Measurements from ENCODE around the gene MTOR. TPM values are rescaled to one million over a fixed set of nuclear protein-coding genes. Genes with fewer than 3 reads are reported as not detected.

Gene MTOR
- total RNA-seq, 1 donor from 2014 or later, result 37.5 TPM

DNA sequence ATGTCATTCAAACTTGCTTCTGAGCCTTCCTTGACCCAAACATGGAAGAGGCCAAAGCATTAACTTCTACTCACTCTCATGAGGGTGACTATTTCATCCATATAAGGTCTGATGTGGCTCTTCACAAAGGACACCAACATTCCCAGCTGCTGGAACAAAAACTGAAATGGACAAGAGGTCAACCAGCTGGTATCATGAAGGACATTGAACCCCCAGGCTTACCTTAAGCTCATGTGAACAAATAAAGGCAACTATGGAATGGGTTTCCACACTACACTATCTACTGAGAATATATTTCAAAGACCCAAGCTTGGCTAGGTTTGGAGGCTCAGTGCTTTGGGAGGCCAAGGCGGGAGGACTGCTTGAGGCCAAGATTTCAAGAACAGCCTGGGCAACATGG lies 46.3 kb downstream of the MTOR start:
- DNase-seq (ENCODE audit: low read depth in 2 of 2), result no peak

DNA sequence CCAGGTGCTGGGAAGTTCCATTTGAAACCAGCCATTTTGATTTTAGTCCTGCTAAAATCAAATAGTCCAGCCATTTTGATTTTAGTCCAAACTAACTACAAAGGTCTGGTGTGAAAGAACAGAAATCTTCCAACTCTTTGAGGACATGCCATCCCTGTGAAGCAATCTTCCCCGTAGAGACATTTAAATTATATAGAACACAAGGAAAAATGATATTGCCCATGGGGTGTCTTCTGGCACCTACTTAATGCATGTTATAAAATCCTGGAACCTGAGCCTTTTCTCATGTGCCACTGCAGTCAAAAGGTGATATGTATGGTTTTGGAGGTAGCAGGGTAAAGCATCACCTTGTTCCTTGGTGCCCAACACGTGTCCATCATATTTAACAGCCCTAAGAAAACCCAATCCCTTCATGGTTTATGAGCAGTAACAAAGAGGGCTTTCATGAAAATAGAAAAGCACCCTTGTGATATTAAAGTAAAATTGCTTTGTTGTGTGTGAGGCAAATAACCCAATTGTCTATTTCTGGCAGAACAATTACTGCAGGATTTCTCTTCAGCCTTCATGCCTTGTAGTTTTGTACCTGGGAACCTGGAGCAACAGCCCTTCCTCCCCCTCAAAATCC lies 46.9 kb downstream of the MTOR start:
- no peak for DNase-seq (ENCODE audit: low read depth in 2 of 2)

DNA sequence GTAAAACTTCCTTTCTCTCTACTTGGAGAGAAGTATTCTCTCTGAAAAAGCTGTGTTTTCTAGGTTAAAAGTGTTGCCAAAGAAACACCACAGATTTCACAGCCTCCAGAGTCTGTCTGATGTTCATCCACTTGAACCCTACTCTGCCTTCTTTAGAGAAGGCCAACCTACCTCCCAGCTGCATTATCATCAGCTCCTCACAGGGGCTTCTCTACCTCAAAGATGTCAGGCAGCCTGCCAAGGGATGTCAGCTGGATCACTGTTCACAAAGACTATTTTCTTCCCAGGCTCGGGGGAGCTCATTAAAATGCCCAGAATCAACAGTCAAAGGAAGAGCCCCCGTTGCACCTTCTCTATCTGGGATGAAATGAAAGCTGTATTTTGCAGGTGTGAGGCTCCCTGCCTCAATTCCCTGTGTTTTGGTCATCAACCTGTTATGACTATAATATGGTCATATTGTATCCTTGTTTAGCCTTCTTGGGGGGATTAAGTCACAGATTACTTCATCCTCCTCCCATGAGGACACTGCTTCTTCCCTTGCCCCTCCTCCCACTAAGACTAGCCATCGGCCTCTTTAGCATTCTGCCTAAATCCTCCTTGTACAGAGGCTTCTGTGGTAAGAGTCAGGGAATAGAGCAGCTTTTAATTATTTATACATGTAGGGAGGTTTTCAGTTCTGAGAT lies 47.5 kb downstream of the MTOR start:
- DNase-seq (ENCODE audit: low read depth in 2 of 2), result no peak

DNA sequence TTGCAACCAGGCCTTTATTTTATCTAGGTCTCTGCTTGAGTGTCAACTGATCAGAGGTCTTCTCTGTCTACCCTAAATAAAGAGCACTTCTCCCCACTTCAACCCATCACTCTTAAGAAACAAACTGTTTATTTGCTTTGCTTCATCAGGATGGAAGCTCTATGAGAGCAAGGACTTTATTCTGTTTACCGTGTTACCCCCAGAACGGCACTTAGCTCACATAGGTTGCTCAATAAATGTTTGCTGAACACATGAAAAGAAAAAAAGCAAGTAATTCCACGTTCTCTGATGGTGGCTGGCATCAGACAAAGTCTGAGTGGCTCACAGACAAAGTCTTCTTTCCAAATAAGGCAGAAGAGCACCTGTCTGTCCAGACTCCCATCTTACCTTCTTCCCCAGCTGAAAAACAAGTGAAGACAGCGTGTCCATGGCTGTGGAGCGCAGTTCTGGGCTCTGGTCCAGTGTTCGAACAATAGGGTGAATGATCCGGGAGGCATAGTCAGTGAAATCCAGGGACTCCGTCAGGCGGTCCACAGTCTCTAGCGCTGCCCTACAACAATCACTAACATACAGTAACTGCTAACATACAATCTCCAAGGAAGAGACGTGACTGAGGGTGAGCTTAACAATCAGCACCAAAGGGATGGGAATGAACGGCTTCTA lies 50.3 kb downstream of the MTOR start:
- no peak for DNase-seq (ENCODE audit: low read depth in 2 of 2)

DNA sequence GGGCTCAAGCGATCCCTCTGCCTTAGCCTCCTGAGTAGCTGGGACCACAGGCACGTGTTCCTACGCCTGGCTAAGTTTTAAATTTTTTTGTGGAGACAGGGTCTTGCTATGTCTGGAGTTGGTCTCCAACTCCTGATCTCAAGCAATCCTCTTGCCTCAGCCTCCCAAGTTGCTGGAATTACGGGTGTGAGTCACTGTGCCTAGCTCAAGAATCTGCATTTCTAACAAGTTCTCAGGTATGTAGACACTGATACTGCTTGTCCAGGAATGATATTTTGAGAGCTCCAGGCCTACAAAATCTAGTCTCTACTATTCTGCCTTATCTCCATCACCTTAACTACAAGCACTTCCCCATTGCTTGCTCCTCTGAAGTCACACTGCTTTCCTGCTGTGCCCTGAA lies 50.9 kb downstream of the MTOR start:
- DNase-seq (ENCODE audit: low read depth in 2 of 2), result no peak

DNA sequence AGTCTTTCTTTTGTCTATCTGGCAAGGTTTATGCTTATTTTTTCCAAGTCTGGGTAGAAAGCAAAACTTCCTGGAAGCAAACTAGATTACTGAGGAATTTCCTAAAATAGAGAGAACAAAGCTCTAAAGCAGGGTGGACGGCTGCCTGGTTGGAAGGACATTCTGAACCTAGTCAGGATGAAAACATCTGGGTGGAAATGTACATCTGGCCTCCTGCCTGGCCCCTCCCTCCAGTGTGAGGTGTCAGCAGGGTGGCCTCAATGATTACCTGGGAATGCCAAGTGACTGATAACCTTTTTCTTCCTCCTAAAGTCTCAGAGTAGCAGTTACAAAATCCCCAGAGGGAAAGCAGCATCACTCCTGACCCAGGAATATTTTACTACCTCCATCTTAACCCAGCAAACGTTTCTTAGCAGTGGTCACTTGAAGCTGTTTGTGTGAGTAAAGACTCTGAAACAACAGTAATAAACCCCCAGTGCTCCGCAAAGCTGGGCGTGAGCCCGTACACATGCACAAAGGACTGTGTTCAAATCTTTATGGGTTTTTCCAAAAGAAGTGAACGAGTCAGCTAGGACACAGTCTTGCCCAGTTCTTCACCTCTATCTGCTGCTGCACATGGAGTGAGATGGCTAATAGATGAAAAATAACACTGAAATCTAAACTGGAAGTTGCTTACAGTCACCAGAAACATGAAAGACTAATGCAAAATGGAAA lies 54.3 kb downstream of the MTOR start:
- DNase-seq (ENCODE audit: low read depth in 2 of 2), result peak in 1 of 2 donors; percentile 5

DNA sequence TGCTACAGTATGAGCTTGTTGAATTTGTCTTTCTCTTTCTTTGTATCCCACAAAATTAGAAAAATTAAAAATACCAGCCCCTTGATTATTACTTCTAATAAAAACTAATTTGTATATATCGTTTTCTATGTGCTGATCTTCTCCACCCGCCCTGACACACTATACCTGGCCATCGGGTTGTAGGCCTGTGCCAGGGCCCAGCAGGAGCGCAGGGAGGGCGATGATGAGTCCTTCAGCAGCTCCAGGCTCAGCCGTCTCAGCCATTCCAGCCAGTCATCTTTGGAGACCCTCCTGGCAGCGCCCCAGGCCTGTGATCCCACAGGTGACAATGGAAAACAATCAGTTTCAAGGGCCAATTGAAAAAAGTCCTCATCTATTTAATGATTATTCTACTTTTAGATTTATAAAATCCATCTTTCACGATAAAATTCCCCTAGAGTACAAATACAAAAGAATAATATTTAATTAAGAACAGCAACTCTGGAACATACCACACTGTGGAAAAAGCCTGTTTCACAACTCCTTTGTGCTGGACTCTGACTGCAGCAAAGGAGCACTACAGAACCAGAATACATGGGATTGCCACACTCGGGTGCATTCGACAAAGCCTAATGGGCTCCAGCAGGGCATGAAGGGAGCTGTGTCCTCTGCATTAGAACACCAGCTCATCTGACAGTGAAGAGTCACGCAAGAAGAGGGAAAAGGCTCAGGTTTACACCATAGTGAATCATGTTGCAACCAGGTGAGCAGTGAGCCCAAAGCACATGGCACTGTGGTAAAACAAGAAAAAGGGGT lies 57.8 kb downstream of the MTOR start:
- no peak for DNase-seq (ENCODE audit: low read depth in 2 of 2)

DNA sequence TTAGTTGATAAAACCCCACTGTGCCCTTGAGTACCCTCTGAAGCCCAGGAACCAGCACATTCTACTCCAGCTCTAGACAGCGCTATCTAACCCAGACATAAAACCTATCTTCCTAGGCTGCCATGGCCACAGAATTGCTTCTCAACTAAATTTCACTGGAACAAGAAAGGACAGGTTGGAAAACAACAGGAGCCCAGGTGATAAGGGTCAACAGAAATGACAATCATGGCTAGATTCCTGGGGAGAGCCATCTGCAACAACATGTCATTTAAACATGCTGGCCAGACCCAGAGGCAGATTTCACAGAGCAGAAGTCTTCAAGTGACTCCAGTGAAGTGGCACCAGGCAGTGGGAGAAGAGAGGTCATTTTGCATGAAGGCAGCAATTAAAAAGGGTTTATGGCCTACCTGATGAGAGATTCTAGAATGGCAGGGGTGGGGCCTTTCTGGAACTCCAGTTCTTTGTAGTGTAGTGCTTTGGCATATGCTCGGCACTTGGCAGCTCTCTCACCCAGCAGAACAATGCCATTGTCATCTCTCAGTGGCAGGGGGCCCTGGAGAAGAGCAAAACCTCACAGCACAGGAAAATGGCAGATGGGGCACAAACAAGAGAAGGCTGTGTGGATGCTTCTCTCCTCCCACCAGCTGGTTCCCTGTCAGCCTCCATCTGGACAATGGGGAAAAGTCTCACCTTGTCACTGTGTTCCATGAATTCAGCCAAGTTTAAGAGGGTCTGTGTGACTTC lies 63.3 kb downstream of the MTOR start:
- no peak for DNase-seq (ENCODE audit: low read depth in 2 of 2)

DNA sequence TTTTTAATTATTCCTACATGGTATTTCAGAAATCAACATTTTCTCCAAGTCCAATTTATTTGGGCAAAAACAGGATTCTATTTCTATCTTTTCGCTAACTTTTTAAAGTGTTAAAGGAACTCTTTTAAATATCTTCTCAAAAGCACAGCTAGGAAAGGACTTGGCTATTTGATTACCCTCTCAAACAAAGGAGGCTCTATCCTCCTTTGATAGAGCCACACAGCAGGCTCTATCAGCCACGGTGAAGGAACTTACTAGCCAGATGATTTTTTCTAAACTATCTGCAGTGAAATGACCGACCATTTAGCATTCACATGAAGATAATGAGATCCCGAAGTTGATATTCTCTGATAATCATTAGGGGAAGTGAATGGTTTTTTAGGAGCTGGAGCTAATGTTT lies 64.1 kb downstream of the MTOR start:
- DNase-seq (ENCODE audit: low read depth in 2 of 2), result no peak

DNA sequence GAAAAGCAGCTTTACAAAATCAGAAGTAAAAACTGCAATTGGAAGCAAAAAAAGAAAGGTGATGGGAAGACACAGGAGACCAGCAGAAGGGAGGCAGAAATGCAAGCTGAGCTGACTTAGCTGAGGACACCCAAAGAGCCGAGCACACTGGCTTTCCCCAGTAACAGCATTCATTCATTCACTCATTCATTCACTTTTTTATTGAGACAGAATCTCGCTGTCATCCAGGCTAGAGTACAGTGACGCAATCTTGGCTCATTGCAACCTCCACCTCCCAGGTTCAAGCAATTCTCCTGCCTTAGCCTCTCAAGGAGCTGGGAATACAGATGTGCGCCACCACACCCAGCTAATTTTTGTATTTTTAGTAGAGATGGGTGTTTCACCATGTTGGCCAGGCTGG lies 65.0 kb downstream of the MTOR start:
- no peak for DNase-seq (ENCODE audit: low read depth in 2 of 2)

DNA sequence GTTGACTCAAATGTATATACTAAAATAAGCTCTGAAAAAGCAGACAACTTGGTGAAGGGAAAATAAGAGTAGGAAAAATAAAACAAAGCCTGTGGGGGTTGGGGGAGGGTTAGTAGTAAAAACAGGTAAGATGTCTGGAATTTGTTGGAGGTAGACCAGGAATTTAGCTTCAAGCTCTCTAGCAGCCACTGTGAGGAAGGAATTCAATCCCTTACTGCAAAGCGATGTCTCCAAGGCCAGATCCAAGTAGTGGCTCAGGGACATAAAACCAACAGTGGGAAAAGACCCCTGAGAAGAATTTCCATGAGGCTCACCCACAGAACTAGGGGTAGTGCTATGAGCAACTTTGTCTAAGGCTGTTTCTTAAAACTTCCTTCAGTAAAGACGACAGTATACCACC lies 65.4 kb downstream of the MTOR start:
- DNase-seq (ENCODE audit: low read depth in 2 of 2), result peak in 1 of 2 donors; percentile 26

DNA sequence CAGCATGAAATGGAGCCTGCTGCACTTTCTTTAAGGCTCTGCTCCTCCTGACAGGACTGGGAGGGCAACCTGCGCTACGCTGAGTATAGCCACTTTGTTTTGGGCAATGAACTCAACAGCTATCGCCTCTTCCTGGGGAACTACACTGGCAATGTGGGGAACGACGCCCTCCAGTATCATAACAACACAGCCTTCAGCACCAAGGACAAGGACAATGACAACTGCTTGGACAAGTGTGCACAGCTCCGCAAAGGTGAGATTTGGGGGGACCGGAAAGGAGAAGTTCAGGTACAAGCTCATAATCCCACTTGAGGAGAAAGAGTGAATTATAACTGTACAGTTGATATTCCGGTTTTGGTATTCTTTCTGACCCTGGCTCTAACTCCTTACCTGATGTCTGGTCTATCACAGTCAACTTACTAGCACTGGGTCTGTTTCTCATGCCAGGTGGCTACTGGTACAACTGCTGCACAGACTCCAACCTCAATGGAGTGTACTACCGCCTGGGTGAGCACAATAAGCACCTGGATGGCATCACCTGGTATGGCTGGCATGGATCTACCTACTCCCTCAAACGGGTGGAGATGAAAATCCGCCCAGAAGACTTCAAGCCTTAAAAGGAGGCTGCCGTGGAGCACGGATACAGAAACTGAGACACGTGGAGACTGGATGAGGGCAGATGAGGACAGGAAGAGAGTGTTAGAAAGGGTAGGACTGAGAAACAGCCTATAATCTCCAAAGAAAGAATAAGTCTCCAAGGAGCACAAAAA lies 67.8 kb downstream of the MTOR start:
- no peak for DNase-seq (ENCODE audit: low read depth in 2 of 2)

DNA sequence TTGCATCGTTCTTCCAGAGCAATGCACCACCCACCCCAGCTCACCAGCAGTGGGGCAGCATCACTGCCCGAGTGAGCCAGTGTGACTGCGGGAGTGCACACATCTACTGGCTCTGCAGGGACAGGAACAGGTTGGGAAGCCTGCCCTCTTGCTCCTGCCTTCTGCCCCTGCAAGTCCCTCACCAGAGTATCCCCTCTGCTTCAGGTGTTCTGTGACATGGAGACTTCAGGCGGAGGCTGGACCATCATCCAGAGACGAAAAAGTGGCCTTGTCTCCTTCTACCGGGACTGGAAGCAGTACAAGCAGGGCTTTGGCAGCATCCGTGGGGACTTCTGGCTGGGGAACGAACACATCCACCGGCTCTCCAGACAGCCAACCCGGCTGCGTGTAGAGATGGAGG lies 69.0 kb downstream of the MTOR start:
- no peak for DNase-seq (ENCODE audit: low read depth in 2 of 2)

DNA sequence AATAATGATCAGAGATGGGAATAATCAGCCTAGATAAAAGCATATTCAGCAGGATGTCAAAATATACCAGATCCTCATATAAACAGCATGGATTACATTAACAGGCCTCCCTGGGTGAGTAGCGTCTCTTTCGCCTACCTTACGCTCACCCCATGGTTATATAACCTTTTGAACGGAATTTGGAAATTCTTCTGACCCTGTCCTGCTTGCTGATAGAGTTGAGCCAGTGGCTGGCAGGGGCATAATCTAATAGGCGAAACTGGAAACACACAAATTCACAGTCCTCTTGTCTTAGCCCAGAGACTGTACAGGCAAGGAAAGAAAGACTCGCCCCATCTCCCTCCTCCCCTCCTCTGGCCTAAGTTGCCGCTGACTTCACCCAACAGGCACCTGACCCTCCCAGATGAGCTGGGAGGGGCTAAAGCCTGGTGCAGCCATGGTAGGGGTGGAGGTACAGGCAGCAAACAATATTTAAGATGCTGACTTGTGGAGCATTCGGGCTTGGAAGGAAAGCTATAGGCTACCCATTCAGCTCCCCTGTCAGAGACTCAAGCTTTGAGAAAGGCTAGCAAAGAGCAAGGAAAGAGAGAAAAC lies 73.4 kb downstream of the MTOR start, which contains the start of gene ANGPTL7:
Gene ANGPTL7, plus strand, starts transcription at position 498 of the 594 bp plus-strand sequence. CDS start 225 bp downstream, outside the sequence.
- DNase-seq (ENCODE audit: low read depth in 2 of 2), result no peak

DNA sequence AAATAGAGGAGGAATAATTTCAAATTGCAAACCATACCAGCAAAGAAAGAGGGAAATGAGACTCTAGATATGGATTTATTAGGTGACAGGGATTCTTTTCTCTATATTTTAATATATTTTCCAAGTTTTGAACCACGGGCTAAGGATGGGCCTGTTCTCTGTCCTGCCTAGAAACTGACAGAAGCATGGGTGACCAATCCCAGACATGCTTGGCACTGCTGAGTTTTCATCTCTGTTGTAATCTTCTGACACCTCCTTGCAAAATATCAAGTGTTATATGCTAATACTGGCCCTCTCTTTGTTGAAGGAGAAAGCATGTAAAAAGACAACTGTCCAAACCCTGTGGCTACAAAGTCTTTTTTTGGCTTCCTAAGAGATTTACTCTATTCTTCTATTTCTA lies 74.0 kb downstream of the MTOR start:
- DNase-seq (ENCODE audit: low read depth in 2 of 2), result no peak

DNA sequence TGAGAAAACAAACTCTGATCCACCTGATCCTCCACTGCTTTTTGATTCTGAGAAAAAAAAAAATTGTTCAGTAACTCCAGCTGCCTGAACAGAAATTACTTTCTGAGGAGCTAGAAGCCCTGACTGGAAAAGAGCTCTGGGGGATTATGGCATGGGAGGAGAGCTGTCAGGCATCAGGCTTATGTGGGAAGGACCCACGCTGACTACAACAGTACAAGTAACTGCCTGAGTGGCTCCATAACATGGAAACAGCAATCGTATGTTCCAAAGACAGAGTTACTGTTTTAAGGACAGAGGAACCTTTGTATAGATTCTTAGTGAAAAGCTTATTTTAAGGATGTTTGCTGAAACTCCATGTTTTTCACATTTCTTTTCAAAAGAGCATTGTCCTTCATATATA lies 74.4 kb downstream of the MTOR start:
- no peak for DNase-seq (ENCODE audit: low read depth in 2 of 2)

DNA sequence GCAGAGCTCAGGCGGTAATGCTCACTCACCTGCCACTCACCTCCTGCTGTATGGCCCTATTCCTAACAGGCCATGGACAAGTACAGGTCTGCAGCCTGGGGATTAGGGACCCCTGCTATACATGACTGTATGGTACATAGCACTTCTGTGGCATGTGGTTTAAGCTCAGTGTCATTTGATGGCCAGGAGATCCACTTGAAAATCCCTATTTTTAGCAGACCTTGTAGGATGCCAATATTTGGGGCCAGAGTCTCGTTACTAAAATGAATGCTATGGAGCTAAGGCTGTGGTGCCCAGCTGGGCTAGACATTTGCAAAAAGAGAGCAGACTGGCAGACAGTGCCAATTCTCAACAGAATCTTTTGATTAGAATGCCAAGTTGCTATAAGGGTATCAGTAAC lies 74.9 kb downstream of the MTOR start:
- no peak for DNase-seq (ENCODE audit: low read depth in 2 of 2)

DNA sequence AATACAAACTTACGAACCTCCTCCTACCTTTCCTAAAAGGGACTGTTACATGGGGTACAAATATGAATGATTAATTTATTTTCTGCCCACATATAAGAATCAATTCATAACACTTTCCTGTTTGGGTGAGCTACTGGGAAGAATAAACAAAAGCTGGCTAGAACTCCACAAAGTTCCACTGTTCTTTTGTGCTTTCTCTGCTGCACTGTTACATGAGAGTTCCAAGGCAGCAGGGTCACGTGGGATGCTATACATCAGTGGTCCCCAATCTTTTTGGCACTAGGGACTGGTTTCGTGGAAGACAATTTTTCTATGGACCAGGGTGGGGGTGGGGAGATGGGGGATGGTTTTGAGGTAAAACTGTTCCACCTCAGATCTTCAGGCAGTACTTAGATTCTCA lies 75.4 kb downstream of the MTOR start:
- no peak for DNase-seq (ENCODE audit: low read depth in 2 of 2)

DNA sequence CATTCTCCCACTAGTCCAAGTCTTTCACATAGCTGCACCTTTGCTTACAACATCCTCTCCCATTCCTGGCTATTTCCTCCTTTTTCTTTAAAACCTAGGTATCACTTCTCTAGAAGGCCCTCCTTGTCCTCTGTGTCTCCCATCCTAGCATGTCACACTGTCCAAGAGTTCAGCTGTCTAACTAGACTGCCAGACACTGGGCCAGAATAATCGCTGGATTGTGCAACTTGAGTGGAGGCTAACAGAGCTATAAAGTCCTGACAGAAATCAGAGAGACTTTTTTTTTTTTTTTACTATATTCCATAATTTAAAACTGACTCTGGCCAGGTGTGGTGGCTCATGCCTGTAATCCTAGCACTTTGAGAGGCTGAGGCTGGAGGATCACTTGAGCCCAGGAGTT lies 77.4 kb downstream of the MTOR start:
- DNase-seq (ENCODE audit: low read depth in 2 of 2), result no peak

DNA sequence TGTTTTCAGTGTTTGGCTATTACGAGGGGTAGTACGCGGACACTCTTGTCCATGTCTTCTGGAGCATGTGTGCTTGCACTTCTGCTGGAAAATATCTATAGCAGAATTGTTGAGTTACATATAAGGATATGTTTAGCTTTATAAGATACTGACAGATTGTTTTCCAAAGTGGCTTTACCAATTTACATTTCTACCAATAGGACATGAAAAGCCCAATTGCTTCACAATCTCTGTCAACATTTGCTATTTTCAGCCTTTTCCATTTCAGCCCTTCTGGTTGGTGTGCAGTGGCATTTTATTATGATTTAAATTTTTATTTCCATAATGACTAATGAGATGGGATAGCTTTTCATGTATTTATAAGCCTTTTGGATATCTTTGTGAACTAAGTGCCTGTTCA lies 79.5 kb downstream of the MTOR start:
- DNase-seq (ENCODE audit: low read depth in 2 of 2), result no peak

All from dermis microvascular lymphatic vessel endothelial cell (primary cell).